ENCODE measurements around the gene CMIP.

DNA sequence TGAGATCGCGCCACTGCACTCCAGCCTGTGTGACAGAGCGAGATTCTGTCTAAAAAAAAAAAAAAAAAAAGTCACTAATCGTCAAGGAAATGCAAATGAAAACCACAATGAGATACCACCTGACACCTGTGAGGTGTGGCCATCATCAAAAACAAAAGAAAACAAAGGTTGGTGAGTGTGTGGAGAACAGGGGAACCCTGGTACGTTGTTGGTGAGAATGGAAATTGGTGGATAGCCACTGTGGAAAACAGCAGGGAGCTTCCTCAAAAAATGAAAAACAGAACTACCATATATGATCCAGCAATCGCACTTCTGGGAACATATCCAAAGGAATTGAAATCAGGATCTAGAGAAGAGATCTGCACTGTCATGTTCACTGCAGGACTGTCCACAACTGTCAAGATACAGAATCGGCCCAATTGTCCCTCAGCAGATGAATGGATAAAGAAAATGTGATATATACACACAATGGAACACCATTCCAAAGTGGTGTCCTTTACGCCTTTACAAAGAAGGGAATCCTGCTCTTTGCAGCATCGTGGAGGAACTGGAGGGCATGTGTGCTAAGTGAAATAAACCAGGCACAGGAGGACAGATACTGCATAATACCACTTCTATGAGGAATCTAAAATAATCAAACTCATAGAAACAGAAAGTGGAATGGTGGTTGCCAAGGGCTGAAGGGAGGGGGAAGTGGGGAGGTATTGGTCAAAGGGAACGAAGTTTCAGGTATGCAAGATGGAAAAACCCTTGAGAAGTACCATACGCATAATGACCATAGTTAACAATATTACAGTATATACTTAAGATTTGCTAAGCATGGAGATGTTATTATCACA, 271.0 kb downstream of the CMIP start:
- peak; percentile 88 for TF ChIP-seq GATA2 (IDR thresholded peaks at IDR 0.05; ENCODE audit: low read depth, low read length)
- peak; percentile 83; the same call in 1 of the 2 replicates for TF ChIP-seq GATA3 (IDR thresholded peaks at IDR 0.05; ENCODE audit: low read depth, low read length)

Measured in SH-SY5Y (cell line).